GM12873 (cell line): ENCODE results near the gene COL5A2.

Experiments used
- CTCF ChIP-seq: IDR thresholded peaks from 2 replicates; pipeline ENCODE4 v1.5.1; 2012; ENCODE audit warnings: low read depth, mild to moderate bottlenecking, moderate library complexity, low read length, control low read depth; ENCODE audit not compliant: insufficient read depth; ENCODE audit errors: missing control alignments

The COL5A2 gene

GRCh38 chr2:189124175-189124574 lies 55.4 kb downstream of the COL5A2 start:
- TF ChIP-seq CTCF, result no peak

- no peak for TF ChIP-seq CTCF
Measured at GRCh38 chr2:189118386-189118785, 61.2 kb downstream of the COL5A2 start.

GRCh38 chr2:189116979-189117378 lies 62.6 kb downstream of the COL5A2 start:
- no peak for TF ChIP-seq CTCF

GRCh38 chr2:189116087-189116486 lies 63.5 kb downstream of the COL5A2 start:
- TF ChIP-seq CTCF, result no peak

GRCh38 chr2:189115126-189115525 lies 64.4 kb downstream of the COL5A2 start:
- TF ChIP-seq CTCF, result no peak

GRCh38 chr2:189113963-189114362 lies 65.6 kb downstream of the COL5A2 start:
- no peak for TF ChIP-seq CTCF

GRCh38 chr2:189111063-189111715 lies 68.4 kb downstream of the COL5A2 start:
- TF ChIP-seq CTCF, result no peak
